Measurements from ENCODE around the gene TENM4.

TENM4 gene

GRCh38 chr11:79400206-79400605 is 40.6 kb downstream of the TENM4 start:
- Histone ChIP-seq H3K9ac (ENCODE audit: insufficient read length) (no peak overlapping the region), H3K36me3 (ENCODE audit: insufficient read depth, low read length) (no peaks in the 10 kb centered on the region), H3K4me3 (no peak overlapping the region), H3K9me3 (ENCODE audit: low read depth, low read length) (no peaks in the 10 kb centered on the region), H3K27ac (no peak overlapping the region)
- TF ChIP-seq EZH2 (IDR thresholded peaks at IDR 0.05), result no peak
- TF ChIP-seq POLR2AphosphoS5 (IDR thresholded peaks at IDR 0.05; ENCODE audit: borderline replicate concordance, low read depth, low read length), result no peak
- TF ChIP-seq FOXP2 (optimal IDR thresholded peaks at IDR 0.05; ENCODE audit: control extremely low read depth, extremely low read length, insufficient read depth), result no peak
- DNase-seq (ENCODE audit: low read depth, low spot score), result no peak

- H3K27ac ChIP-seq, result no peak overlapping the region
- no peak for TF ChIP-seq EZH2 (IDR thresholded peaks at IDR 0.05)
- TF ChIP-seq POLR2AphosphoS5 (IDR thresholded peaks at IDR 0.05; ENCODE audit: borderline replicate concordance, low read depth, low read length), result no peak
- TF ChIP-seq FOXP2 (optimal IDR thresholded peaks at IDR 0.05; ENCODE audit: control extremely low read depth, extremely low read length, insufficient read depth), result no peak
- DNase-seq (ENCODE audit: low read depth, low spot score), result no peak
- no peak overlapping the region for H3K9ac ChIP-seq (ENCODE audit: insufficient read length)
- no peaks in the 10 kb centered on the region for H3K36me3 ChIP-seq (ENCODE audit: insufficient read depth, low read length)
- H3K9me3 ChIP-seq (ENCODE audit: low read depth, low read length), result no peaks in the 10 kb centered on the region
- no peak overlapping the region for H3K4me3 ChIP-seq
These were observed 43.6 kb downstream of the TENM4 start for GRCh38 chr11:79397252-79397651.

DNA sequence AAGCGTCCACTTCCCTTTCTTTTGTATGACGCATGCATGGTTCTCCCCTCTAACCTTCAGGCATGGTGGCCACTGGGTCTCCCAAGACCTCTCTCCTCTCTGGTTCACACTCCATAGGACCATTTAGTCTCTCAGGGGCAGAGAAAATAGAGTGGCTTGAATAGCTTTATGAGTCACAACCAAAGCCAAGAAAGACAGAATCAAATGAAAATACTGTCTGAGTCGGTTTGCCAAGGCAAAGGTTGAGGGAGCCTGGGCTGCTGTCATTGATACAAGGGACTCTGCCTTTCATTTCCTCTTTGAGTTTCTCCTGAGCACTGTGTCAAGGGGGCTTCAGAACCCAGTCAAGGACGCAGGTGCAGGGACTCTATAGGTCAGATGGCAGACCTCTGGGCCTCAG is 44.2 kb downstream of the TENM4 start:
- H3K27ac ChIP-seq, result no peak overlapping the region
- no peak for TF ChIP-seq POLR2AphosphoS5 (IDR thresholded peaks at IDR 0.05; ENCODE audit: borderline replicate concordance, low read depth, low read length)
- no peak for TF ChIP-seq FOXP2 (optimal IDR thresholded peaks at IDR 0.05; ENCODE audit: control extremely low read depth, extremely low read length, insufficient read depth)
- no peak for TF ChIP-seq EZH2 (IDR thresholded peaks at IDR 0.05)
- DNase-seq (ENCODE audit: low read depth, low spot score), result no peak

GRCh38 chr11:79396001-79396400 is 44.8 kb downstream of the TENM4 start:
- Histone ChIP-seq H3K9ac (ENCODE audit: insufficient read length) (no peak overlapping the region), H3K4me3 (no peak overlapping the region), H3K36me3 (ENCODE audit: insufficient read depth, low read length) (no peaks in the 10 kb centered on the region), H3K9me3 (ENCODE audit: low read depth, low read length) (no peaks in the 10 kb centered on the region), H3K27ac (no peak overlapping the region)
- DNase-seq (ENCODE audit: low read depth, low spot score), result no peak
- TF ChIP-seq POLR2AphosphoS5 (IDR thresholded peaks at IDR 0.05; ENCODE audit: borderline replicate concordance, low read depth, low read length) (no peak), EZH2 (IDR thresholded peaks at IDR 0.05) (no peak), FOXP2 (optimal IDR thresholded peaks at IDR 0.05; ENCODE audit: control extremely low read depth, extremely low read length, insufficient read depth) (no peak)

More for the DNA sequence above, 44.2 kb downstream of the TENM4 start:
- no peaks in the 10 kb centered on the region for H3K36me3 ChIP-seq (ENCODE audit: insufficient read depth, low read length)
- no peaks in the 10 kb centered on the region for H3K9me3 ChIP-seq (ENCODE audit: low read depth, low read length)
- no peak overlapping the region for H3K4me3 ChIP-seq
- no peak overlapping the region for H3K9ac ChIP-seq (ENCODE audit: insufficient read length)

- TF ChIP-seq EZH2 (IDR thresholded peaks at IDR 0.05), result no peak
- no peak for TF ChIP-seq FOXP2 (optimal IDR thresholded peaks at IDR 0.05; ENCODE audit: control extremely low read depth, extremely low read length, insufficient read depth)
- TF ChIP-seq POLR2AphosphoS5 (IDR thresholded peaks at IDR 0.05; ENCODE audit: borderline replicate concordance, low read depth, low read length), result no peak
- H3K9ac ChIP-seq (ENCODE audit: insufficient read length), result no peak overlapping the region
- H3K4me3 ChIP-seq, result no peak overlapping the region
- H3K36me3 ChIP-seq (ENCODE audit: insufficient read depth, low read length), result no peaks in the 10 kb centered on the region
- H3K9me3 ChIP-seq (ENCODE audit: low read depth, low read length), result no peaks in the 10 kb centered on the region
- DNase-seq (ENCODE audit: low read depth, low spot score), result no peak
- H3K27ac ChIP-seq, result no peak overlapping the region
These were observed 47.3 kb downstream of the TENM4 start for GRCh38 chr11:79393362-79394043.

DNA sequence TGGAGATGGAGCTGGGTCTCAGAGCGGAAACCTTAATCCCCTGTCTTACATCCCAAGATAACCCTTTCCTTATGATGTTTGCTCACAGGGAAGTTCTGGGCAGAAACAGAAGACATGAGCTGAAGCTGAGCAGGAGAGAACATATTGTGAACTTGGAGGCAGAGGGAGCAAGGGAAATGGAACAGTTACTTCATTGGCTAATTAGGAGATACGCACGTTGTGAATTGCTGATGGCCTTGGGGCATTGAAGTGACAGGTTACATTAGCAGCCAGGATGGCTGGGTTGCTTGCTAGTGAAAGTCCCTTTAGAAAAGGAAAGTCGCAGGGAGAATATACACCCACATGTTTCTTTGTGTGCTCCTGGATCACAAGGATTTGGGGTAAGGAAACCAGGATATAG is 48.7 kb downstream of the TENM4 start:
- no peak overlapping the region for H3K9ac ChIP-seq (ENCODE audit: insufficient read length)
- no peaks in the 10 kb centered on the region for H3K36me3 ChIP-seq (ENCODE audit: insufficient read depth, low read length)
- DNase-seq (ENCODE audit: low read depth, low spot score), result no peak
- no peak overlapping the region for H3K27ac ChIP-seq
- no peak for TF ChIP-seq FOXP2 (optimal IDR thresholded peaks at IDR 0.05; ENCODE audit: control extremely low read depth, extremely low read length, insufficient read depth)
- no peak for TF ChIP-seq POLR2AphosphoS5 (IDR thresholded peaks at IDR 0.05; ENCODE audit: borderline replicate concordance, low read depth, low read length)
- no peak for TF ChIP-seq EZH2 (IDR thresholded peaks at IDR 0.05)
- no peak overlapping the region for H3K4me3 ChIP-seq
- no peaks in the 10 kb centered on the region for H3K9me3 ChIP-seq (ENCODE audit: low read depth, low read length)

GRCh38 chr11:79390923-79391322 is 49.9 kb downstream of the TENM4 start:
- H3K9me3 ChIP-seq (ENCODE audit: low read depth, low read length), result no peaks in the 10 kb centered on the region
- DNase-seq (ENCODE audit: low read depth, low spot score), result no peak

DNA sequence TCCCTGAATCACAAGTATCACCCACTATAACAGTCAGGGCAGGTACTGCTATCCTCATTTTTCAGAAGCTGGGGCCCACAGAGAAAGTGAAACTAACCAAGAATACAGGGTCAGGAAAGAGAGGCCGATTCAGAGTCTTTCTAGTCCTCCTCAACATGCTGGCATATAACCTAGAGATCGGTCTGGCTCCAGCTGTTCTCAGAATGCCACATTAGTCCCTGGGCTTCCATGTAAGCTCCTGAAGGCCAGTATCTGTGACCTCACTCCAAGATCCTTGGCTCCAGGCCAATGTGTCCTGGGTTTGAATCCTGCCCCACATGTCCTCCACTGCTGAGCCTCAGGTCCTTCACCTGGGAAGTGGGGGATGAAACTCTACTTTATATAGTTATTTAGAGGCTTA is 50.4 kb downstream of the TENM4 start:
- DNase-seq (ENCODE audit: low read depth, low spot score), result no peak
- Histone ChIP-seq H3K36me3 (ENCODE audit: insufficient read depth, low read length) (no peaks in the 10 kb centered on the region), H3K9ac (ENCODE audit: insufficient read length) (no peak overlapping the region), H3K9me3 (ENCODE audit: low read depth, low read length) (no peaks in the 10 kb centered on the region), H3K27ac (no peak overlapping the region), H3K4me3 (no peak overlapping the region)
- TF ChIP-seq POLR2AphosphoS5 (IDR thresholded peaks at IDR 0.05; ENCODE audit: borderline replicate concordance, low read depth, low read length), result no peak
- no peak for TF ChIP-seq EZH2 (IDR thresholded peaks at IDR 0.05)
- no peak for TF ChIP-seq FOXP2 (optimal IDR thresholded peaks at IDR 0.05; ENCODE audit: control extremely low read depth, extremely low read length, insufficient read depth)

More at GRCh38 chr11:79390923-79391322, 49.9 kb downstream of the TENM4 start:
- Histone ChIP-seq H3K36me3 (ENCODE audit: insufficient read depth, low read length) (no peaks in the 10 kb centered on the region), H3K9ac (ENCODE audit: insufficient read length) (no peak overlapping the region), H3K27ac (no peak overlapping the region), H3K4me3 (no peak overlapping the region)
- TF ChIP-seq FOXP2 (optimal IDR thresholded peaks at IDR 0.05; ENCODE audit: control extremely low read depth, extremely low read length, insufficient read depth), result no peak
- TF ChIP-seq POLR2AphosphoS5 (IDR thresholded peaks at IDR 0.05; ENCODE audit: borderline replicate concordance, low read depth, low read length), result no peak
- no peak for TF ChIP-seq EZH2 (IDR thresholded peaks at IDR 0.05)

GRCh38 chr11:79388201-79388600 is 52.6 kb downstream of the TENM4 start:
- TF ChIP-seq POLR2AphosphoS5 (IDR thresholded peaks at IDR 0.05; ENCODE audit: borderline replicate concordance, low read depth, low read length) (no peak), FOXP2 (optimal IDR thresholded peaks at IDR 0.05; ENCODE audit: control extremely low read depth, extremely low read length, insufficient read depth) (no peak), EZH2 (IDR thresholded peaks at IDR 0.05) (no peak)
- Histone ChIP-seq H3K9ac (ENCODE audit: insufficient read length) (no peak overlapping the region), H3K9me3 (ENCODE audit: low read depth, low read length) (no peaks in the 10 kb centered on the region), H3K36me3 (ENCODE audit: insufficient read depth, low read length) (no peaks in the 10 kb centered on the region), H3K27ac (no peak overlapping the region), H3K4me3 (no peak overlapping the region)
- DNase-seq (ENCODE audit: low read depth, low spot score), result no peak
